Fibroblast of lung (primary cell): ENCODE measurements around the gene ADAM10. TPM values are rescaled to one million over a fixed set of nuclear protein-coding genes. Genes with fewer than 3 reads are reported as not detected.

Experiments
- DNase-seq, 2 donors: peaks; one replicate each; pipeline versions ENCODE4 v3.0.0 to v3.0.0-alpha.2; 2010; ENCODE audit warnings: low read depth in 2 of 2
- H2AFZ ChIP-seq: 2 replicates; pipeline ENCODE4 v1.5.1; 2012; ENCODE audit warnings: low read length, control low read depth, inconsistent platforms
- H3K27ac ChIP-seq: 2 replicates; pipeline ENCODE4 v1.5.1; 2011; ENCODE audit warnings: low read length, control low read depth; ENCODE audit not compliant: insufficient read depth
- H3K27me3 ChIP-seq: 2 replicates; pipeline ENCODE4 v1.5.1; 2011; ENCODE audit warnings: mild to moderate bottlenecking, low read length; ENCODE audit not compliant: control insufficient read depth, insufficient read depth
- H3K36me3 ChIP-seq: 2 replicates; pipeline ENCODE4 v1.5.1; 2011; ENCODE audit warnings: low read length; ENCODE audit not compliant: control insufficient read depth, insufficient read depth
- H3K4me1 ChIP-seq: 2 replicates; pipeline ENCODE4 v1.5.1; 2011; ENCODE audit warnings: low read length; ENCODE audit not compliant: control insufficient read depth, insufficient read depth; ENCODE audit errors: extremely low read depth
- H3K4me2 ChIP-seq: 2 replicates; pipeline ENCODE4 v1.5.1; 2011; ENCODE audit warnings: low read length, control low read depth; ENCODE audit not compliant: insufficient read depth; ENCODE audit errors: extremely low read depth
- H3K4me3 ChIP-seq, 4 experiments: fragments of 200-600 bp in 1 of 4; sonication (generic) in 1 of 4; replicated peaks in 1 of 4; 2 replicates each; pipeline ENCODE4 v1.5.1; 2011 to 2016; ENCODE audit warnings: low read length in 4 of 4, low read depth in 3 of 4, mild to moderate bottlenecking in 3 of 4, control low read depth in 2 of 4, inconsistent platforms in 1 of 4, mixed read lengths in 1 of 4; ENCODE audit not compliant: insufficient read depth in 1 of 4; ENCODE audit errors: control extremely low read depth in 1 of 4
- H3K79me2 ChIP-seq: 2 replicates; pipeline ENCODE4 v1.5.1; 2012; ENCODE audit warnings: mild to moderate bottlenecking, low read length, inconsistent platforms; ENCODE audit not compliant: control insufficient read depth, insufficient read depth
- H3K9ac ChIP-seq: 2 replicates; pipeline ENCODE4 v1.5.1; 2011; ENCODE audit warnings: mild to moderate bottlenecking, low read length, control low read depth; ENCODE audit not compliant: insufficient read depth
- H3K9me3 ChIP-seq: 2 replicates; pipeline ENCODE4 v1.5.1; 2012; ENCODE audit warnings: low read depth, low read length; ENCODE audit not compliant: control insufficient read depth, insufficient read depth
- H4K20me1 ChIP-seq: 2 replicates; pipeline ENCODE4 v1.5.1; 2011; ENCODE audit warnings: low read length; ENCODE audit not compliant: control insufficient read depth, insufficient read depth; ENCODE audit errors: extremely low read depth
- EZH2 ChIP-seq: IDR thresholded peaks from 2 replicates; pipeline ENCODE4 v1.5.1; 2012; ENCODE audit warnings: low read length, control low read depth, mild to moderate bottlenecking; ENCODE audit errors: missing control alignments
- polyA plus RNA-seq, 2 donors: library from polyadenylated mRNA; depleted of rRNA in 1 of 2; stranded (reverse) in 1 of 2; unstranded in 1 of 2; fragments of >200 nt; gene quantifications; 2 replicates each; pipeline ENCODE4 v1.2.1, GENCODE V29; 2011 to 2012; ENCODE audit warnings: missing spikeins in 1 of 2
- total RNA-seq: library from RNA; depleted of rRNA; stranded (reverse); fragments of >200 nt; gene quantifications from 2 replicates; pipeline ENCODE4 v1.2.1, GENCODE V29; 2014
- TF ChIP-seq, protein P1 (sequence below), 2 donors: IDR thresholded peaks in 1 of 2; conservative IDR thresholded peaks in 1 of 2; 1 replicate in 1 of 2; 2 replicates in 1 of 2; pipeline ENCODE4 v1.5.1; 2011 to 2012; ENCODE audit warnings: low read length in 2 of 2, control low read depth in 1 of 2, inconsistent platforms in 1 of 2, low read depth in 1 of 2, mild to moderate bottlenecking in 1 of 2

The ADAM10 gene
- total and polyA plus RNA-seq, 2 donors (not counting 1 experiment from before 2014, with no cell fraction given): 224 to 318 TPM

DNA sequence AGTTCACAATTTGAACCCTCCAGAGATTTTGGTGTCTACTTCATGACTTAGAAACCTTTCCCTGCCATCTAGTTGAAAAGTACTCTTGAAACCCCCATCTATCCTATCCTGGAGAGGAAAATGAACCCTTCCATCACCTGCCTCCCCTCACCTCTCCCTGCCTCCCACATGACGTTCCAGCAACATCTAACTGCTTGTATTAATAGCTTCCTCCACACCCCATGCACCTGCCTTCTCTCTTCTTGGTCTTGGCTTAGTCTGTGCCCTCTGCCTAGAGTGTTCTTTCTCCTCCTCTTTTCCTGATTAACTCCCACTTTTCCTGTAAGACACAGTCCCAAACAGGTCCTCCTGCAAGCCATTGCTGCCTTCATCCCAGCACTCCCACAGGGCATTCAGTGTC lies 210.0 kb downstream of the ADAM10 start:
- no peaks in the 10 kb centered on the region for H3K79me2 ChIP-seq
- no peak overlapping the region for H3K4me2 ChIP-seq
- H3K4me1 ChIP-seq: no peaks in the 10 kb centered on the region
- H2AFZ ChIP-seq: no peak overlapping the region
- H4K20me1 ChIP-seq: no peaks in the 10 kb centered on the region
- no peaks in the 10 kb centered on the region for H3K9me3 ChIP-seq
- H3K9ac ChIP-seq: no peak overlapping the region
- no peak for TF ChIP-seq EZH2
- TF ChIP-seq, protein P1, sequence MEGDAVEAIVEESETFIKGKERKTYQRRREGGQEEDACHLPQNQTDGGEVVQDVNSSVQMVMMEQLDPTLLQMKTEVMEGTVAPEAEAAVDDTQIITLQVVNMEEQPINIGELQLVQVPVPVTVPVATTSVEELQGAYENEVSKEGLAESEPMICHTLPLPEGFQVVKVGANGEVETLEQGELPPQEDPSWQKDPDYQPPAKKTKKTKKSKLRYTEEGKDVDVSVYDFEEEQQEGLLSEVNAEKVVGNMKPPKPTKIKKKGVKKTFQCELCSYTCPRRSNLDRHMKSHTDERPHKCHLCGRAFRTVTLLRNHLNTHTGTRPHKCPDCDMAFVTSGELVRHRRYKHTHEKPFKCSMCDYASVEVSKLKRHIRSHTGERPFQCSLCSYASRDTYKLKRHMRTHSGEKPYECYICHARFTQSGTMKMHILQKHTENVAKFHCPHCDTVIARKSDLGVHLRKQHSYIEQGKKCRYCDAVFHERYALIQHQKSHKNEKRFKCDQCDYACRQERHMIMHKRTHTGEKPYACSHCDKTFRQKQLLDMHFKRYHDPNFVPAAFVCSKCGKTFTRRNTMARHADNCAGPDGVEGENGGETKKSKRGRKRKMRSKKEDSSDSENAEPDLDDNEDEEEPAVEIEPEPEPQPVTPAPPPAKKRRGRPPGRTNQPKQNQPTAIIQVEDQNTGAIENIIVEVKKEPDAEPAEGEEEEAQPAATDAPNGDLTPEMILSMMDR (conservative IDR thresholded peaks at IDR 0.05 in 1 of 2, IDR thresholded peaks at IDR 0.05 in 1 of 2; ENCODE audit: low read depth in 1 of 2, low read length in 2 of 2): no peak
- no peak overlapping the region for H3K4me3 ChIP-seq
- H3K27me3 ChIP-seq: peaks cover 11% of the 10 kb centered on the region
- DNase-seq: no peak
- H3K36me3 ChIP-seq: no peaks in the 10 kb centered on the region
- H3K27ac ChIP-seq: no peak overlapping the region

DNA sequence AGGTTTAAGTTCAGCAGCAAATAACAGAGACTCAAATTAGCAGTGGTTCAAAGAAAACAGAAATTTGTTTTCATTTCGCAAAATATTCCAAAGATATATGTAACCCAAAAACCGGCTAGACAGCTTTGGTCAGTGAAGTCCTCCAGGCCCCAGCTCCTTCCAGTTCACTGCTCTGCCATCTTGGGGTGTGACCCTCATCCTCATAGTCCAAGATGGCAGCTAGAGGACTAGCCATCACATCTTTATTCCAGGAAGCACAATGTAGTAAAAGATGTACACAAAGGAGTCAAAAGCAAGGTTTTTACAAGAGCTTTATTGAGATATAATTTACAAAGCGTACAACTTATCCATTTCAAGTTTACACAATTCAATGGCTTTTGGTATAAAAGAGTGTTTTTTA lies 210.6 kb downstream of the ADAM10 start:
- no peak overlapping the region for H3K4me3 ChIP-seq
- no peaks in the 10 kb centered on the region for H3K79me2 ChIP-seq
- H3K27me3 ChIP-seq: peaks cover 11% of the 10 kb centered on the region
- no peaks in the 10 kb centered on the region for H3K36me3 ChIP-seq
- H3K27ac ChIP-seq: no peak overlapping the region
- no peaks in the 10 kb centered on the region for H4K20me1 ChIP-seq
- H3K9me3 ChIP-seq: no peaks in the 10 kb centered on the region
- no peak for DNase-seq
- TF ChIP-seq, protein P1 (conservative IDR thresholded peaks at IDR 0.05 in 1 of 2, IDR thresholded peaks at IDR 0.05 in 1 of 2; ENCODE audit: low read depth in 1 of 2, low read length in 2 of 2): no peak
- no peak for TF ChIP-seq EZH2
- H2AFZ ChIP-seq: no peak overlapping the region
- H3K9ac ChIP-seq: no peak overlapping the region
- H3K4me1 ChIP-seq: no peaks in the 10 kb centered on the region
- H3K4me2 ChIP-seq: no peak overlapping the region

Other genes with a start within 250 kb of the ADAM10 start
- 16.2 and 22.3 TPM in 2 replicates for gene MINDY2, start 21.6 kb upstream of the ADAM10 start, total RNA-seq
- gene MINDY2, start 21.6 kb upstream of the ADAM10 start, polyA plus RNA-seq: 15.4 and 21.1 TPM in 2 replicates
- 57.0 and 67.2 TPM in 2 replicates for gene SLTM, start 184.0 kb upstream of the ADAM10 start, total RNA-seq
- 19.3 and 27.2 TPM in 2 replicates for gene SLTM, start 184.0 kb upstream of the ADAM10 start, polyA plus RNA-seq
- gene RNF111, start 238.0 kb upstream of the ADAM10 start, total RNA-seq: 12.6 and 19.3 TPM in 2 replicates
- gene RNF111, start 238.0 kb upstream of the ADAM10 start, polyA plus RNA-seq: 19.2 and 20.9 TPM in 2 replicates